HG02885 (cell line): ENCODE measurements around the gene CDH2.
"Not testable (repeated sequence)": the region's sequence is repeated elsewhere in the genome, so short reads cannot be mapped to it uniquely, and the experiment has no call there.

Source experiments
- ATAC-seq: cut with Tn5 transposase; IDR thresholded peaks from one replicate; pipeline ENCODE4 v1.9.1; 2021; ENCODE audit warnings: mild to moderate bottlenecking; ENCODE audit not compliant: unreplicated experiment, poor library complexity

The CDH2 gene

GRCh38 chr18:27952741-27953140 lies 224.2 kb downstream of the CDH2 start:
- ATAC-seq = no peak

DNA sequence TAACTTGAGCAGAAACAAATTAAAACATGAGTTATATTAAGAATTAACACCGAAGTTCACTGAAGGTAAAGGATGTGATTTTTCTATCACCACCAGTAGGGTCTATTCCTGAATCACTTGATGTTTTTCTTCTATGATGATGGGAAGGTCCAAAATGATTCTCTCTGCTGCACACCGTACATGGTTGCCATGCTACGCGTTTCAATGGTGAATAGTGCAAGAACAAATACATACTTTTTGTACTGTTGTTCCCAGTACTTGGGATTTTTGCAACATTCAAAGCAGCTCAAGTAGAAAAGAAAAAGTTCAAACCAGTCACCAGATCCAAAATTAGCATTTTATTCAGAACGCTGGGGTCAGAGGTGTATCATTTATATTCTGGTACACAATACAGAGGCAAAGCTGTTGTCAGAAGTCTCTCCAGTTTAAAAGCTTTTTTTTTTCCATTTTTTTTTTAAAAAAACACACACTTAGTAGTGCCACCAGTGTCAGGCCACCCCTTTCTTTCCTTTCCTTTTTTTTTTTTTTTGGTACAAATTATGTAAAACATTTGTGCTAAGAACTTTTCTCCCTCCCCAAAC lies 226.2 kb downstream of the CDH2 start:
- no peak for ATAC-seq

GRCh38 chr18:27948986-27949385 lies 227.9 kb downstream of the CDH2 start:
- ATAC-seq = no peak

DNA sequence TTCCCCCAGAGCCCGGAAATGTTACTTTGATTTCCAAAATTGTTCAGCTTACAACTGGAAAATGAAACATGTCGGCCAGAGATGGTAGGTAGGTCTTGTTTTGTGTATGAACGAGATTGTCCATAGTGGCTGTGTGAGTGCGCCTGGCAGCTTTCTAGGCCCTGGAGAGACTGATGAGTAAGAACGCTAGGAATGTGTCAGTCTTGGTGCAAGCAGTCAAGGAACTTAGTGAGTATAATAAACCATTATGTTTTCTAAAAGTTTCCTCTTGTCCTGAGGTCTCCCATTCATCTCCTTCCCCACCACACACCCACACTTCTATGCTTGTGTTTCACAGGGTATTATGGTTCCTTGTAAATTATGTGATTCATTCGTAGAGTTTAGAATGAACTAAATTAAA lies 234.2 kb downstream of the CDH2 start:
- no peak for ATAC-seq

DNA sequence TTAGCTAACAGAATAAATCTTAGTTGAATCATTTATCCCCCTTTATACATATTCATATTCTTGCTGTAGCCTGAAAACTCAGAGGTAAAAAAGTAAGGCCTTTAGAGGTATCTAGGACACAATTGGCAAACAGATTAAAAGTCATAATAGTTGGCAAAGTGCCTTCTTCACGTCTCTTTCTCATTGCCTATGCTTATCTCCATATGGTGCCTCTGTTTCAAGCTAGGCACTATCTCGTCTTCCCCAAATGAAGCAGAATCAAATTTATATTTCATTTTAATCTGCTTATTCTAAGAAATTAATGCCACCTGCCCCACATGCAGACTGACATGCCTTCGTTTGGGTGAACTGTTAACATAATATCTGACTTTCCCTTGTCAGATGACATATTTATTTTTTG lies 245.4 kb downstream of the CDH2 start:
- ATAC-seq = no peak

GRCh38 chr18:27922780-27923179 lies 254.2 kb downstream of the CDH2 start:
- ATAC-seq = no peak

DNA sequence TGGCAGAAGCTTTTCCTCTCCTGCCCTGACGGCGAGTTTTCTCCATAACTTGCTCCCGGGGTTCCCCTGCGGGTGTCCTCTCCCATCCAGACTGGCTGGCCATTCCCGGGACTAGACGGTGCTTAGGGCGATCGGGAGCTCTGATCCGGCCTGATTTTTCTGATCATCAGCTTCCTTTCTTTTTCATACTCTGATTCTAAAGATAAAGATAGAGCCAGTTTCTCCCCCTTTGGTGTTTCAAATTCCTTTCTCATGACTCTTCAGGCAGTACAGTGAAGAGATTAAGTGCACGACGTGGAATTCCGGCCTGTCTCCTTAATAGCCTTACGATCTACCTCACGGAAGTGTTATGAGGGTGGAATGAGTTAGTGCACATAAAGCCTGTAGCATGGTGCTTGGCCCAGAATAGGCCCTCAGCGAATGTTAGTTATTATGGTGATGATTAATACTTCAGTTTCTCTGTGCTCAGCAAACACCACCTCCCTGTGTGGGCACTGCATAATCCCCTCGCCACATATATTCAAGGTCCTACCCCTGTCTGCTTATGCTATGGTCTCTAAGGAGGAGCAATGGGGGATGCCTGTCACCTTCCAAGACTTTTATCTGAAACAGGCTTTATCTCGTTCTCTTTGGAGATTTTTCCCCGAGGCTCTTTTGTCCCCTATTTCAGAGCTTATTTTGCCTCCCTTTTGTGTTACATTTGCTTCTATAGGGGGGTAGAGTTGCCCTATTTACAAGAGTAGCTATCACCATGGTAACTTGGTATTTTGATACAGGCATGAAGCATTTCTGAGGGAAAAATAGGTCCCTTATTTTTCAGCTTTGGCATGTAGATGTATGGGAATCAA lies 254.8 kb downstream of the CDH2 start:
- ATAC-seq = no peak

GRCh38 chr18:27921392-27921791 lies 255.5 kb downstream of the CDH2 start:
- ATAC-seq = no peak

GRCh38 chr18:27920836-27921235 lies 256.1 kb downstream of the CDH2 start:
- ATAC-seq = no peak

- ATAC-seq = not testable (repeated sequence)
These were observed 270.7 kb downstream of the CDH2 start for GRCh38 chr18:27906189-27906588.

- ATAC-seq = no peak
These were observed 273.0 kb downstream of the CDH2 start for GRCh38 chr18:27903906-27904305.

DNA sequence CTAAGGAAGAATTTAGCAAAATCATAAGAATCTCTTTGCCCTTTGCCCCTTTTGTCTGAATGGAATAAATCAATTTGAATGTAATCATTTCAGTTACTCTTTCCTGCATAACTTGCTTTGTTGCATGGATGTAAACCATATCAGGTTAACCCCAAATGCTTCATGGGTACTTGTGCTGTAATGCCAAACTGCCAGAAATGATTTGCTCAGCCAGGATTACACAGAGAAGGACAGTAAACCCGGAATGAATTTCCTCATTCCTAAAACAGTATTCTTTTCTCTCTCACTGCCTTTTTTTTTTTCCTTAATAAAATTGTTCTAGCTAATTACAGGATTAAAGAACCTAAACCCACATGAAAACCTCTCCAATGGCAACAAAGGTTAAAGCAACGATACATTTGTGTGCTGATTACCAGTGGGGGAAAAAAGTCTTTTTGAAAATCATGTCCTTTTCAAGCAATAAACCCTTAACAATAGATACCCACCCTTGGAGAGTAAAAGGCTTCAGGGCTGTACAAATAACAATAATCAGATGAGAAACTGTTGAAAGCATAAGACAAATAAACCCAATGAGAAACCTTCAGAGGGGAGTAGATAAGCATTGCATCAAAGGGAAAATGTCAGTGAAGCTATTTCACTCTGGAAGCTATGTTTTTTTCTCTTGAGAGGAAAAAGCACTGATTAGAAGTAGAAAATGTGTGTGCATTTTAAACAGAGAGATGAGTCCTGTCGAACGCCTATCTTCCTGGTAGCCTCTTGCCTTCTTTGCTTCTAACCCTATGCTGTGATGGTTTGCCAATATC lies 275.3 kb downstream of the CDH2 start:
- ATAC-seq = no peak
